Measurements from ENCODE around the gene BMP10.

Gene BMP10

GRCh38 chr2:68906716-68907115 is 35.5 kb upstream of the BMP10 start:
- Histone ChIP-seq H3K27me3 (ENCODE audit: insufficient read depth, poor library complexity, severe bottlenecking) (no peaks in the 10 kb centered on the region), H3K27ac (replicated peaks) (peak overlapping the region; percentile 87), H3K4me3 (replicated peaks; ENCODE audit: insufficient read depth, low read length) (no peak overlapping the region)
- TF ChIP-seq REST (IDR thresholded peaks at IDR 0.05; ENCODE audit: insufficient replicate concordance, low read depth) = no peak
- TF ChIP-seq POLR2AphosphoS5 (IDR thresholded peaks at IDR 0.05; ENCODE audit: low read depth) = no peak
- TF ChIP-seq, protein P1, sequence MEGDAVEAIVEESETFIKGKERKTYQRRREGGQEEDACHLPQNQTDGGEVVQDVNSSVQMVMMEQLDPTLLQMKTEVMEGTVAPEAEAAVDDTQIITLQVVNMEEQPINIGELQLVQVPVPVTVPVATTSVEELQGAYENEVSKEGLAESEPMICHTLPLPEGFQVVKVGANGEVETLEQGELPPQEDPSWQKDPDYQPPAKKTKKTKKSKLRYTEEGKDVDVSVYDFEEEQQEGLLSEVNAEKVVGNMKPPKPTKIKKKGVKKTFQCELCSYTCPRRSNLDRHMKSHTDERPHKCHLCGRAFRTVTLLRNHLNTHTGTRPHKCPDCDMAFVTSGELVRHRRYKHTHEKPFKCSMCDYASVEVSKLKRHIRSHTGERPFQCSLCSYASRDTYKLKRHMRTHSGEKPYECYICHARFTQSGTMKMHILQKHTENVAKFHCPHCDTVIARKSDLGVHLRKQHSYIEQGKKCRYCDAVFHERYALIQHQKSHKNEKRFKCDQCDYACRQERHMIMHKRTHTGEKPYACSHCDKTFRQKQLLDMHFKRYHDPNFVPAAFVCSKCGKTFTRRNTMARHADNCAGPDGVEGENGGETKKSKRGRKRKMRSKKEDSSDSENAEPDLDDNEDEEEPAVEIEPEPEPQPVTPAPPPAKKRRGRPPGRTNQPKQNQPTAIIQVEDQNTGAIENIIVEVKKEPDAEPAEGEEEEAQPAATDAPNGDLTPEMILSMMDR (IDR thresholded peaks at IDR 0.05; ENCODE audit: insufficient read depth, low read length) = no peak
- TF ChIP-seq GABPA (IDR thresholded peaks at IDR 0.05; ENCODE audit: low read depth) = no peak
- TF ChIP-seq SPI1 (IDR thresholded peaks at IDR 0.05; ENCODE audit: borderline replicate concordance, low read depth) = no peak
- no peak for DNase-seq (ENCODE audit: low read depth in 1 of 2, low spot score in 1 of 2)

DNA sequence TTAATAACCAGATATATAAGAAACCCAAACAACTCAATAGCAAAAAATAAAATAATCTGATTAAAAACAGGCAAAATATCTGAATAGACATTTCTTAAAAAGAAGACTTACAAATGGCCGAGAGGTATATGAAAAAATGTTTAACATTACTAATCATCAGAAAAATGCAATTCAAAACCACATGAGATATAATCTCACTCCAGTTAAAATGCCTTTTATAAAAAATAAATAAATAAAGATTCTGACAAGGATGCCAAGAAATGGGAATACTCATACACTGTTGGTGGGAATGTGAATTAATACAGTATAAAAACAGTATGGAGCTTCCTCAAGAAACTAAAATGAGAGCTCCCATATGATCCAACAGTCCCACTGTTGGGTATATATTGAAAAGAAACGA is 33.9 kb upstream of the BMP10 start:
- Histone ChIP-seq H3K27me3 (ENCODE audit: insufficient read depth, poor library complexity, severe bottlenecking) (no peaks in the 10 kb centered on the region), H3K27ac (replicated peaks) (no peak overlapping the region), H3K4me3 (replicated peaks; ENCODE audit: insufficient read depth, low read length) (no peak overlapping the region)
- DNase-seq (ENCODE audit: low read depth in 1 of 2, low spot score in 1 of 2) = no peak
- TF ChIP-seq, protein P1 (IDR thresholded peaks at IDR 0.05; ENCODE audit: insufficient read depth, low read length) = no peak
- TF ChIP-seq POLR2AphosphoS5 (IDR thresholded peaks at IDR 0.05; ENCODE audit: low read depth) = no peak
- TF ChIP-seq GABPA (IDR thresholded peaks at IDR 0.05; ENCODE audit: low read depth) = no peak
- TF ChIP-seq SPI1 (IDR thresholded peaks at IDR 0.05; ENCODE audit: borderline replicate concordance, low read depth) = no peak
- TF ChIP-seq REST (IDR thresholded peaks at IDR 0.05; ENCODE audit: insufficient replicate concordance, low read depth) = no peak

DNA sequence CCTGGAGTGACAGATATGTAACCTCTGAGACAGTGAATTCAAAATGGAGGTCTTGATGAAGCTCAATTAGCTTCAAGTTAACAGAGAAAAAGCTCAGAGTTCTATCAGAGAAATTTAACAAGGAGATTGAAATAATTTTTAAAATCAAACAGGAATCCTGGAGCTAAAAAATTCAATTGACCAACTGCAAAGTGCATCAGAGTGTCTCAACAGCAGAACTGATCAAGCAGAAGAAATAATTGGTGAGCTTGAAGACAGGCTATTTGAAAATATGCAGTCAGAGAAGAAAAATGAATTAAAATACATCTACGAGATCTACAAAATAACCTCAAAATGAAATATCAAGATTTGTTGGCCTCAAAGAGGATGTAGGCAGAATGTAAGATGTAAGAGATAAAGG is 30.4 kb upstream of the BMP10 start:
- TF ChIP-seq SPI1 (IDR thresholded peaks at IDR 0.05; ENCODE audit: borderline replicate concordance, low read depth) (no peak), POLR2AphosphoS5 (IDR thresholded peaks at IDR 0.05; ENCODE audit: low read depth) (no peak), REST (IDR thresholded peaks at IDR 0.05; ENCODE audit: insufficient replicate concordance, low read depth) (no peak), GABPA (IDR thresholded peaks at IDR 0.05; ENCODE audit: low read depth) (no peak)
- TF ChIP-seq, protein P1 (IDR thresholded peaks at IDR 0.05; ENCODE audit: insufficient read depth, low read length) = no peak
- no peaks in the 10 kb centered on the region for H3K27me3 ChIP-seq (ENCODE audit: insufficient read depth, poor library complexity, severe bottlenecking)
- no peak for DNase-seq (ENCODE audit: low read depth in 1 of 2, low spot score in 1 of 2)
- no peak overlapping the region for H3K4me3 ChIP-seq (replicated peaks; ENCODE audit: insufficient read depth, low read length)
- H3K27ac ChIP-seq (replicated peaks) = no peak overlapping the region

Measured in HL-60 (cell line).